Femur (tissue), 1 donor: ENCODE results near the gene FAM171A1.
A peak's percentile ranks its signal among the peaks of the same experiment; 100 is the strongest.

Source experiments
- DNase-seq: peaks from one replicate; pipeline ENCODE4 v3.0.0-alpha.2; 2017

Gene FAM171A1

GRCh38 chr10:15373199-15373598 is 2.1 kb upstream of the FAM171A1 start:
- DNase-seq = no peak

- DNase-seq = peak; percentile 48
These were observed 755 bp downstream of the FAM171A1 start for GRCh38 chr10:15370212-15370855.

GRCh38 chr10:15369256-15370211 is 1.6 kb downstream of the FAM171A1 start:
- DNase-seq = peak; percentile 46

- no peak for DNase-seq
These were observed 2.8 kb downstream of the FAM171A1 start for GRCh38 chr10:15368101-15368855.

- DNase-seq = no peak
These were observed 3.6 kb downstream of the FAM171A1 start for GRCh38 chr10:15367296-15368085.

- DNase-seq = no peak
These were observed 5.4 kb downstream of the FAM171A1 start for GRCh38 chr10:15365692-15366091.

- no peak for DNase-seq
These were observed 7.1 kb downstream of the FAM171A1 start for GRCh38 chr10:15364001-15364400.

- DNase-seq = no peak
These were observed 8.1 kb downstream of the FAM171A1 start for GRCh38 chr10:15363031-15363430.

GRCh38 chr10:15361131-15361530 is 10.0 kb downstream of the FAM171A1 start:
- no peak for DNase-seq

GRCh38 chr10:15360566-15360965 is 10.5 kb downstream of the FAM171A1 start:
- no peak for DNase-seq

GRCh38 chr10:15353471-15354017 is 17.5 kb downstream of the FAM171A1 start:
- no peak for DNase-seq

GRCh38 chr10:15352836-15353235 is 18.3 kb downstream of the FAM171A1 start:
- DNase-seq = no peak

GRCh38 chr10:15352201-15352600 is 18.9 kb downstream of the FAM171A1 start:
- no peak for DNase-seq

- no peak for DNase-seq
These were observed 19.8 kb downstream of the FAM171A1 start for GRCh38 chr10:15351099-15351820.

- no peak for DNase-seq
These were observed 22.0 kb downstream of the FAM171A1 start for GRCh38 chr10:15349112-15349511.

- peak; percentile 68 for DNase-seq
These were observed 22.5 kb downstream of the FAM171A1 start for GRCh38 chr10:15348579-15348978.

GRCh38 chr10:15347150-15347549 is 23.9 kb downstream of the FAM171A1 start:
- no peak for DNase-seq

GRCh38 chr10:15346440-15347141 is 24.5 kb downstream of the FAM171A1 start:
- no peak for DNase-seq

GRCh38 chr10:15345450-15345849 is 25.6 kb downstream of the FAM171A1 start:
- no peak for DNase-seq

GRCh38 chr10:15344876-15345285 is 26.2 kb downstream of the FAM171A1 start:
- DNase-seq = no peak
